Transverse colon (tissue), 4 donors: ENCODE measurements around the gene C1orf56. TPM values are rescaled to one million over a fixed set of nuclear protein-coding genes. Genes with fewer than 3 reads are reported as not detected.
A peak's percentile ranks its signal among the peaks of the same experiment; 100 is the strongest.

ENCODE experiments used
- DNase-seq: peaks from one replicate; pipeline ENCODE4 v3.0.0-alpha.2; 2019
- H3K27ac ChIP-seq, 4 donors: fragments of 200-600 bp; sonication (generic); 2 replicates each; pipeline ENCODE4 v1.5.1; 2016 to 2018; ENCODE audit warnings: inconsistent platforms in 4 of 4
- H3K27me3 ChIP-seq: fragments of 200-600 bp; sonication (generic); 2 replicates; pipeline ENCODE4 v1.5.1; 2017; ENCODE audit warnings: inconsistent platforms
- H3K36me3 ChIP-seq, 4 donors: fragments of 200-600 bp; sonication (generic); 2 replicates each; pipeline ENCODE4 v1.5.1; 2017 to 2019; ENCODE audit warnings: inconsistent platforms in 4 of 4
- H3K4me1 ChIP-seq, 4 donors: fragments of 200-600 bp; sonication (generic); 2 replicates each; pipeline ENCODE4 v1.5.1; 2017 to 2020; ENCODE audit warnings: inconsistent platforms in 4 of 4
- H3K4me3 ChIP-seq, 4 donors: fragments of 200-600 bp; sonication (generic); 1 replicate in 1 of 4; 2 replicates in 3 of 4; pipeline versions ENCODE4 v1.5.1 to v1.6.1; 2017 to 2019; ENCODE audit warnings: inconsistent platforms in 4 of 4
- H3K9me3 ChIP-seq, 2 donors: fragments of 200-600 bp; sonication (generic); 2 replicates each; pipeline ENCODE4 v1.5.1; 2017 to 2019; ENCODE audit warnings: inconsistent platforms in 2 of 2
- CTCF ChIP-seq, 5 experiments: fragments of 200-600 bp in 3 of 5; fragments of 450-650 bp in 2 of 5; sonication (generic) in 3 of 5; IDR thresholded peaks; 1 replicate in 2 of 5; 2 replicates in 3 of 5; pipeline ENCODE4 v1.5.1; 2016 to 2017; ENCODE audit warnings: antibody characterized with exemption in 5 of 5, inconsistent platforms in 3 of 5, mild to moderate bottlenecking in 2 of 5, moderate library complexity in 1 of 5
- EP300 ChIP-seq: sonication (generic); formaldehyde crosslinking; IDR thresholded peaks from one replicate; pipeline ENCODE4 v1.6.1; 2017; ENCODE audit warnings: antibody characterized with exemption, low read depth
- POLR2A ChIP-seq: fragments of 450-650 bp; IDR thresholded peaks from one replicate; pipeline ENCODE4 v1.6.1; 2016; ENCODE audit warnings: antibody characterized with exemption, mild to moderate bottlenecking, moderate library complexity
- POLR2AphosphoS5 ChIP-seq, 3 donors: sonication (generic); formaldehyde crosslinking; IDR thresholded peaks; one replicate each; pipeline ENCODE4 v1.6.1; 2016; ENCODE audit warnings: antibody characterized with exemption in 3 of 3
- WGBS, 2 donors: methylation state at CpG; one replicate each; pipeline ENCODE4 v1.1.5; 2018; ENCODE audit warnings: low coverage in 1 of 2; 5-methylcytosine and 5-hydroxymethylcytosine counted together
- in situ Hi-C, 4 donors: fragments of 200-750 bp; cut with MboI; loops; one replicate each; pipeline versions ENCODE4 v1.15.0 to v1.15.1; 2017; ENCODE audit warnings: low sequenced_read_pairs in 3 of 4, low pct_ligation_motif_present in 1 of 4, low pct_unique_long_range_greater_than_20kb in 1 of 4
- intact Hi-C: fragments of 100-400 bp; cut with DNase I; formaldehyde crosslinking; loops from one replicate; pipeline ENCODE4 v1.15.1; 2023; ENCODE audit warnings: low total_unique reads
- total RNA-seq, 4 donors: library from RNA; depleted of rRNA; stranded (reverse); fragments of >200 nt; gene quantifications; one replicate each; pipeline ENCODE4 v1.1.0, GENCODE V29; 2016

C1orf56 gene
- total RNA-seq, 4 donors from 2014 or later, result 1.5 to 3.7 (median 2.8) TPM

- Histone ChIP-seq H3K27ac (no peak overlapping the region), H3K9me3 (no peaks in the 10 kb centered on the region), H3K27me3 (no peaks in the 10 kb centered on the region), H3K36me3 (peaks cover 0 to 23% (median 7%) of the 10 kb centered on the region in 4 donors), H3K4me1 (peaks cover 18 to 35% (median 24%) of the 10 kb centered on the region in 4 donors), H3K4me3 (no peak overlapping the region)
- TF ChIP-seq CTCF (IDR thresholded peaks at IDR 0.05) (no peak), EP300 (no peak), POLR2A (no peak), POLR2AphosphoS5 (IDR thresholded peaks at IDR 0.05) (no peak)
- intact Hi-C loops (no loop called here), in situ Hi-C loops (no loop called here)
- DNase-seq, result no peak
- 69 to 80% methylated on average over 2 to 4 of the region's 4 CpGs for WGBS, 2 donors
These were observed 45.9 kb upstream of the C1orf56 start for GRCh38 chr1:151001602-151002001.

GRCh38 chr1:151002051-151002450, 45.5 kb upstream of the C1orf56 start:
- TF ChIP-seq CTCF (IDR thresholded peaks at IDR 0.05) (no peak), POLR2AphosphoS5 (IDR thresholded peaks at IDR 0.05) (no peak), POLR2A (no peak), EP300 (no peak)
- 80% methylated on average over 3 of the region's 3 CpGs; no CpG with 5 or more reads in 1 of the 2 donors for WGBS, 2 donors

GRCh38 chr1:151002611-151003010, 44.9 kb upstream of the C1orf56 start:
- intact Hi-C loops, result no loop called here
- Histone ChIP-seq H3K4me3 (no peak overlapping the region), H3K27me3 (no peaks in the 10 kb centered on the region), H3K27ac (no peak overlapping the region), H3K9me3 (no peaks in the 10 kb centered on the region), H3K36me3 (peaks cover 0 to 23% (median 4%) of the 10 kb centered on the region in 4 donors), H3K4me1 (peaks cover 25 to 44% (median 33%) of the 10 kb centered on the region in 4 donors)
- no peak for TF ChIP-seq CTCF (IDR thresholded peaks at IDR 0.05)
- no peak for TF ChIP-seq POLR2A
- TF ChIP-seq POLR2AphosphoS5 (IDR thresholded peaks at IDR 0.05), result no peak
- no peak for TF ChIP-seq EP300
- DNase-seq, result no peak
- in situ Hi-C loops, result no loop called here
- 42% methylated on average over 2 of the region's 2 CpGs; no CpG with 5 or more reads in 1 of the 2 donors for WGBS, 2 donors

More at GRCh38 chr1:151002051-151002450, 45.5 kb upstream of the C1orf56 start:
- in situ Hi-C loops, result no loop called here
- Histone ChIP-seq H3K27me3 (no peaks in the 10 kb centered on the region), H3K4me1 (peaks cover 19 to 38% (median 28%) of the 10 kb centered on the region in 4 donors), H3K36me3 (peaks cover 0 to 23% (median 7%) of the 10 kb centered on the region in 4 donors), H3K4me3 (no peak overlapping the region), H3K27ac (no peak overlapping the region), H3K9me3 (no peaks in the 10 kb centered on the region)
- DNase-seq, result no peak
- intact Hi-C loops, result no loop called here

GRCh38 chr1:151003180-151003579, 44.4 kb upstream of the C1orf56 start:
- intact Hi-C loops (no loop called here), in situ Hi-C loops (no loop called here)
- H3K4me3 ChIP-seq, result peak overlapping the region in 1 of 4 donors; percentile 7
- H3K9me3 ChIP-seq, result no peaks in the 10 kb centered on the region
- peak overlapping the region in 1 of 4 donors; percentile 20 for H3K27ac ChIP-seq
- DNase-seq, result no peak
- H3K36me3 ChIP-seq, result peaks cover 0 to 23% (median 4%) of the 10 kb centered on the region in 4 donors
- peaks cover 29 to 49% (median 37%) of the 10 kb centered on the region in 4 donors for H3K4me1 ChIP-seq
- TF ChIP-seq POLR2A, result no peak
- TF ChIP-seq EP300, result no peak
- TF ChIP-seq CTCF (IDR thresholded peaks at IDR 0.05), result no peak
- TF ChIP-seq POLR2AphosphoS5 (IDR thresholded peaks at IDR 0.05), result no peak
- no peaks in the 10 kb centered on the region for H3K27me3 ChIP-seq
